IMR-90 (cell line): ENCODE measurements around the gene TCF12. TPM values are rescaled to one million over a fixed set of nuclear protein-coding genes. Genes with fewer than 3 reads are reported as not detected.

Experiments
- ATAC-seq: fragments of 200-7000 bp; cut with Tn5 transposase; 2 replicates; pipeline ENCODE4 v1.9.1; 2020; ENCODE audit warnings: low read depth, mild to moderate bottlenecking, moderate library complexity
- BruUV-seq: library from RNA; stranded (reverse); fragments of 400-500 nt; replicated peaks from 2 replicates; lab custom pipeline; 2021; lab: Mats Ljungman, UMichigan
- CTCF ChIA-PET: fragments of 300-600 bp; formaldehyde crosslinking; extraction: SDS; loops from one replicate; lab custom pipeline; 2021; ENCODE audit warnings: antibody characterized with exemption; lab: Yijun Ruan, JAX
- POLR2A ChIA-PET: fragments of 300-600 bp; sonication (Branson Sonifier 250); formaldehyde crosslinking; loops from one replicate; lab custom pipeline; 2022; ENCODE audit warnings: antibody characterized with exemption; ENCODE audit not compliant: unreplicated experiment; lab: Charles Lee
- DNase-seq: peaks from one replicate; pipeline ENCODE4 v3.0.0; 2013
- H2AFZ ChIP-seq: replicated peaks from 2 replicates; pipeline ENCODE3; 2013; ENCODE audit warnings: low read length, mild to moderate bottlenecking; ENCODE audit not compliant: poor library complexity
- H2AK5ac ChIP-seq: 2 replicates; pipeline ENCODE4 v1.6.1; 2013; ENCODE audit warnings: low read depth, low read length, inconsistent platforms
- H2AK9ac ChIP-seq: replicated peaks from 2 replicates; pipeline ENCODE3; 2013; ENCODE audit warnings: mild to moderate bottlenecking, low read depth, low read length, moderate library complexity; ENCODE audit not compliant: poor library complexity
- H2BK120ac ChIP-seq: 2 replicates; pipeline ENCODE4 v1.6.1; 2013; ENCODE audit warnings: low read depth, low read length, inconsistent platforms
- H2BK15ac ChIP-seq: 3 replicates; pipeline ENCODE4 v1.6.1; 2013; ENCODE audit warnings: low read depth, low read length, inconsistent platforms
- H2BK20ac ChIP-seq: 2 replicates; pipeline ENCODE4 v1.6.1; 2013; ENCODE audit warnings: low read depth, mild to moderate bottlenecking, inconsistent platforms, low read length, moderate library complexity
- H2BK5ac ChIP-seq: 2 replicates; pipeline ENCODE4 v1.6.1; 2013; ENCODE audit warnings: mild to moderate bottlenecking, low read depth, low read length, inconsistent platforms; ENCODE audit not compliant: poor library complexity, severe bottlenecking
- H3K14ac ChIP-seq: replicated peaks from 2 replicates; pipeline ENCODE4 v1.6.1; 2013; ENCODE audit warnings: low read depth, low read length, inconsistent platforms
- H3K18ac ChIP-seq: 2 replicates; pipeline ENCODE4 v1.6.1; 2013; ENCODE audit warnings: low read depth, low read length, control low read depth
- H3K23ac ChIP-seq: 2 replicates; pipeline ENCODE4 v1.6.1; 2013; ENCODE audit warnings: low read depth, low read length, inconsistent platforms
- H3K27ac ChIP-seq: 2 replicates; pipeline ENCODE4 v1.5.1; 2013; ENCODE audit warnings: mild to moderate bottlenecking, control low read depth, low read length; ENCODE audit not compliant: insufficient read depth
- H3K27me3 ChIP-seq: 2 replicates; pipeline ENCODE4 v1.6.1; 2013; ENCODE audit warnings: low read length; ENCODE audit not compliant: control insufficient read depth, insufficient read depth
- H3K36me3 ChIP-seq: 2 replicates; pipeline ENCODE4 v1.6.1; 2013; ENCODE audit warnings: low read length, mixed read lengths; ENCODE audit not compliant: control insufficient read depth, insufficient read depth
- H3K4ac ChIP-seq: 2 replicates; pipeline ENCODE4 v1.6.1; 2013; ENCODE audit warnings: low read depth, low read length, inconsistent platforms
- H3K4me1 ChIP-seq: 2 replicates; pipeline ENCODE4 v1.6.1; 2013; ENCODE audit warnings: low read length, mixed read lengths; ENCODE audit not compliant: control insufficient read depth, insufficient read depth
- H3K4me2 ChIP-seq: 2 replicates; pipeline ENCODE4 v1.6.1; 2013; ENCODE audit warnings: low read depth, mild to moderate bottlenecking, control low read depth, low read length, moderate library complexity
- H3K4me3 ChIP-seq: 2 replicates; pipeline ENCODE4 v1.5.1; 2013; ENCODE audit warnings: low read depth, mild to moderate bottlenecking, control low read depth, low read length, moderate library complexity; ENCODE audit not compliant: insufficient read depth
- H3K56ac ChIP-seq: 2 replicates; pipeline ENCODE4 v1.6.1; 2013; ENCODE audit warnings: low read length, inconsistent platforms; ENCODE audit not compliant: insufficient read depth; ENCODE audit errors: extremely low read depth
- H3K79me1 ChIP-seq, 2 experiments: 2 replicates each; pipeline ENCODE4 v1.6.1; 2013; ENCODE audit warnings: low read length in 2 of 2, inconsistent platforms in 1 of 2, low read depth in 1 of 2
- H3K9ac ChIP-seq: 2 replicates; pipeline ENCODE4 v1.6.1; 2013; ENCODE audit warnings: low read depth, low read length, control low read depth
- H3K9me1 ChIP-seq: 2 replicates; pipeline ENCODE4 v1.6.1; 2013; ENCODE audit warnings: low read length, inconsistent platforms; ENCODE audit not compliant: insufficient read depth
- H3K9me3 ChIP-seq: 2 replicates; pipeline ENCODE4 v1.6.1; 2013; ENCODE audit warnings: low read length; ENCODE audit not compliant: control insufficient read depth, insufficient read depth
- H4K20me1 ChIP-seq: 2 replicates; pipeline ENCODE4 v1.6.1; 2013; ENCODE audit warnings: low read length, inconsistent platforms; ENCODE audit not compliant: insufficient read depth
- H4K5ac ChIP-seq: 2 replicates; pipeline ENCODE4 v1.6.1; 2013; ENCODE audit warnings: mild to moderate bottlenecking, low read depth, low read length, control low read depth
- H4K8ac ChIP-seq, 2 experiments: 2 replicates each; pipeline ENCODE4 v1.6.1; 2013; ENCODE audit warnings: low read depth in 2 of 2, low read length in 2 of 2, control low read depth in 1 of 2, inconsistent platforms in 1 of 2
- H4K91ac ChIP-seq: 2 replicates; pipeline ENCODE4 v1.6.1; 2013; ENCODE audit warnings: low read depth, low read length, inconsistent platforms; ENCODE audit not compliant: insufficient read depth
- BHLHE40 ChIP-seq: fragments of 150-350 bp; IDR thresholded peaks from 2 replicates; pipeline ENCODE4 v1.6.1; 2016; ENCODE audit warnings: mild to moderate bottlenecking, low read depth, low read length
- CHD1 ChIP-seq: IDR thresholded peaks from 2 replicates; pipeline ENCODE4 v1.6.1; 2012; ENCODE audit warnings: low read depth, low read length, improper control_type of control experiment
- NFE2L2 ChIP-seq: fragments of 150-350 bp; IDR thresholded peaks from 2 replicates; pipeline ENCODE4 v1.6.1; 2016; ENCODE audit warnings: low read depth, mild to moderate bottlenecking, low read length
- RAD21 ChIP-seq: IDR thresholded peaks from 2 replicates; pipeline ENCODE4 v1.6.1; 2012; ENCODE audit warnings: low read length, improper control_type of control experiment
- RCOR1 ChIP-seq: IDR thresholded peaks from 2 replicates; pipeline ENCODE4 v1.6.1; 2012; ENCODE audit warnings: mild to moderate bottlenecking, low read length, improper control_type of control experiment; ENCODE audit not compliant: insufficient replicate concordance
- SMC3 ChIP-seq: fragments of 150-350 bp; IDR thresholded peaks from 2 replicates; pipeline ENCODE4 v1.6.1; 2016; ENCODE audit warnings: low read depth, mild to moderate bottlenecking, antibody characterized with exemption, low read length, moderate library complexity
- WGBS, 2 experiments: methylation state at CpG; one replicate each; pipeline versions ENCODE4 v1.1.5 to v1.1.7; 2013; ENCODE audit warnings: missing lambda C conversion rate in 2 of 2; ENCODE audit not compliant: insufficient read length in 1 of 2; ENCODE audit errors: extremely low coverage in 2 of 2; 5-methylcytosine and 5-hydroxymethylcytosine counted together
- dilution Hi-C: fragments of 300-500 bp; cut with HindIII; formaldehyde crosslinking; loops from one replicate; pipeline ENCODE4 v1.14.3; 2018; ENCODE audit warnings: low sequenced_read_pairs; ENCODE audit not compliant: unreplicated experiment
- in situ Hi-C: fragments of 300-500 bp; cut with MboI; formaldehyde crosslinking; loops from 3 replicates; pipeline ENCODE4 v1.14.3; 2019; ENCODE audit warnings: low sequenced_read_pairs, inconsistent platforms, mixed read lengths
- intact Hi-C: fragments of 100-400 bp; cut with micrococcal nuclease; formaldehyde crosslinking; loops from 2 replicates; pipeline ENCODE4 v1.10.0; 2022
- polyA plus RNA-seq, 3 experiments: library from polyadenylated mRNA; depleted of rRNA; stranded (reverse); fragments of >200 nt; gene quantifications; 2 replicates each; pipeline ENCODE4 v1.2.3, GENCODE V29; 2012; ENCODE audit warnings: low replicate concordance in 1 of 3
- total RNA-seq: library from RNA; depleted of rRNA; stranded (reverse); fragments of >200 nt; gene quantifications from 2 replicates; pipeline ENCODE4 v1.2.3, GENCODE V29; 2012
- TF ChIP-seq, protein P1 (sequence below): fragments of 150-350 bp; IDR thresholded peaks from 2 replicates; pipeline ENCODE4 v1.6.1; 2016; ENCODE audit warnings: low read depth, mild to moderate bottlenecking, low read length, moderate library complexity, borderline replicate concordance
- TF ChIP-seq, protein P2 (sequence below): conservative IDR thresholded peaks from 2 replicates; pipeline ENCODE4 v1.5.1; 2012; ENCODE audit warnings: mild to moderate bottlenecking, low read depth, low read length, improper control_type of control experiment

TCF12 gene
- total and polyA plus RNA-seq, 2 of the 4 experiments (the other 2 are of a cell fraction) = 79.4 to 160 TPM

DNA sequence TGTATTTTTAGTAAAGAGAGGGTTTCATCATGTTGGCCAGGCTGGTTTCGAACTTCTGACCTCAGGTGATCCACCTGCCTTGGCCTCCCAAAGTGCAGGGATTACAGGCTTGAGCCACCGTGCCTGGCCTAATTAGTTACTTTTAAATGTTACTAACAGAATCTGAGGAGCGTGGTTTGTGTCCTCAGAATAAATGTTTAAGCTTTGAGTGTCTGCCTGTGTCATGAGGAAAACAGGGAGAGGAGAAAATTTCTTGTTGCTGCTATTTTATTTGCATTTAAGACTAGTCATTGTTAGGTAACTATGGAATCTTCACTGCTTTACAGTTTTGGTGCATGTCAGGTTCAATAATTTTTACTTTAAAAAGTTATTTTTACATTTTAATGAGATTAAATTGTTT is 68.8 kb downstream of the TCF12 start:
- Histone ChIP-seq H4K8ac (no peak overlapping the region), H2AK5ac (no peak overlapping the region), H3K23ac (no peak overlapping the region), H4K91ac (no peak overlapping the region), H3K18ac (no peak overlapping the region), H3K9ac (no peak overlapping the region), H3K27ac (no peak overlapping the region), H3K56ac (no peak overlapping the region), H2AK9ac (no peak overlapping the region), H3K14ac (no peak overlapping the region), H3K27me3 (no peaks in the 10 kb centered on the region), H2BK20ac (no peak overlapping the region), H4K20me1 (peaks cover 50% of the 10 kb centered on the region), H2BK5ac (no peak overlapping the region), H3K9me1 (peaks cover 4% of the 10 kb centered on the region; the same call in 1 of the 2 replicates), H4K5ac (no peak overlapping the region), H3K4me1 (peaks cover 13% of the 10 kb centered on the region; the same call in 1 of the 2 replicates), H2AFZ (no peak overlapping the region), H3K4ac (no peak overlapping the region), H3K4me2 (no peak overlapping the region), H2BK120ac (no peak overlapping the region), H3K36me3 (no peaks in the 10 kb centered on the region), H2BK15ac (no peak overlapping the region), H3K4me3 (no peak overlapping the region), H3K9me3 (no peaks in the 10 kb centered on the region), H3K79me1 (peaks cover 21 to 53% of the 10 kb centered on the region in 2 experiments)
- in situ Hi-C loops = no loop called here
- ATAC-seq = no peak
- no peak for DNase-seq
- TF ChIP-seq, protein P1, sequence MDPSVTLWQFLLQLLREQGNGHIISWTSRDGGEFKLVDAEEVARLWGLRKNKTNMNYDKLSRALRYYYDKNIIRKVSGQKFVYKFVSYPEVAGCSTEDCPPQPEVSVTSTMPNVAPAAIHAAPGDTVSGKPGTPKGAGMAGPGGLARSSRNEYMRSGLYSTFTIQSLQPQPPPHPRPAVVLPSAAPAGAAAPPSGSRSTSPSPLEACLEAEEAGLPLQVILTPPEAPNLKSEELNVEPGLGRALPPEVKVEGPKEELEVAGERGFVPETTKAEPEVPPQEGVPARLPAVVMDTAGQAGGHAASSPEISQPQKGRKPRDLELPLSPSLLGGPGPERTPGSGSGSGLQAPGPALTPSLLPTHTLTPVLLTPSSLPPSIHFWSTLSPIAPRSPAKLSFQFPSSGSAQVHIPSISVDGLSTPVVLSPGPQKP = no peak
- TF ChIP-seq BHLHE40 = no peak
- no peak for TF ChIP-seq NFE2L2
- TF ChIP-seq CHD1 = no peak
- TF ChIP-seq, protein P2, sequence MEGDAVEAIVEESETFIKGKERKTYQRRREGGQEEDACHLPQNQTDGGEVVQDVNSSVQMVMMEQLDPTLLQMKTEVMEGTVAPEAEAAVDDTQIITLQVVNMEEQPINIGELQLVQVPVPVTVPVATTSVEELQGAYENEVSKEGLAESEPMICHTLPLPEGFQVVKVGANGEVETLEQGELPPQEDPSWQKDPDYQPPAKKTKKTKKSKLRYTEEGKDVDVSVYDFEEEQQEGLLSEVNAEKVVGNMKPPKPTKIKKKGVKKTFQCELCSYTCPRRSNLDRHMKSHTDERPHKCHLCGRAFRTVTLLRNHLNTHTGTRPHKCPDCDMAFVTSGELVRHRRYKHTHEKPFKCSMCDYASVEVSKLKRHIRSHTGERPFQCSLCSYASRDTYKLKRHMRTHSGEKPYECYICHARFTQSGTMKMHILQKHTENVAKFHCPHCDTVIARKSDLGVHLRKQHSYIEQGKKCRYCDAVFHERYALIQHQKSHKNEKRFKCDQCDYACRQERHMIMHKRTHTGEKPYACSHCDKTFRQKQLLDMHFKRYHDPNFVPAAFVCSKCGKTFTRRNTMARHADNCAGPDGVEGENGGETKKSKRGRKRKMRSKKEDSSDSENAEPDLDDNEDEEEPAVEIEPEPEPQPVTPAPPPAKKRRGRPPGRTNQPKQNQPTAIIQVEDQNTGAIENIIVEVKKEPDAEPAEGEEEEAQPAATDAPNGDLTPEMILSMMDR = no peak
- no peak for TF ChIP-seq RAD21
- TF ChIP-seq RCOR1 = no peak
- no peak for TF ChIP-seq SMC3
- intact Hi-C loops = loop anchor here (5.0 kb wide), 1 partner anchor 35 kb away; no protein-coding TSS in a partner anchor
- no TSS peak for BruUV-seq
- ChIA-PET CTCF (no interaction called here), POLR2A (interaction anchor here (0.5 kb wide), 1 partner anchor 1243 kb away, joined by 3 read pairs; no protein-coding TSS in a partner anchor)
- dilution Hi-C loops = no loop called here
- no CpG with 5 or more reads among the region's 3 CpGs for WGBS, 2 experiments
